Gastrocnemius medialis (tissue), 4 donors: Measurements from ENCODE around the gene DHRS12.

Experiments
- POLR2A ChIP-seq, 2 donors: fragments of 450-650 bp; IDR thresholded peaks; one replicate each; pipeline ENCODE4 v1.6.1; 2017; ENCODE audit warnings: antibody characterized with exemption in 2 of 2, mild to moderate bottlenecking in 2 of 2, moderate library complexity in 2 of 2
- TF ChIP-seq, protein P1 (sequence below), 5 experiments: fragments of 450-650 bp in 3 of 5; fragments of 200-600 bp in 2 of 5; sonication (generic) in 2 of 5; IDR thresholded peaks in 4 of 5; conservative IDR thresholded peaks in 1 of 5; 1 replicate in 4 of 5; 2 replicates in 1 of 5; pipeline ENCODE4 v1.5.1; 2016 to 2019; ENCODE audit warnings: antibody characterized with exemption in 5 of 5, mild to moderate bottlenecking in 3 of 5, moderate library complexity in 3 of 5

DNA sequence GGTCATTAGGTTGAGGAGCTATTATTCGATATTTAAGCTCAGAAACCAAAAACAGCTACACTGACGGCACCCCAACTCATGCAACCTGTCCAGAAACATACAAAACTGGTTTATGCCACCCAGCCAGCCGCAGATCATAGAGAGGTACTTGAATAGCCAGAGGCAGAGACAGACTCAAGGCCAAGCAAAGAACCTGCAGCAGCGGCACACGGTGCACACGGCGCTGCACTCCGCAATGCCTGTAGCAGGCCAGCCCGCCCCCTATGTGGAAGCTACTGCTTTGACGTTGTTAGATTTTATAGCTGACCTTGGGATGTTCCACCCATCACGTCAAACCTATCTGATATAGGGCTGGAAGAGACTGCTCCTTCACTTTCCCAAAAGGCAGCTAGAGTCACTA, 11.9 kb upstream of the DHRS12 start:
- TF ChIP-seq, protein P1, sequence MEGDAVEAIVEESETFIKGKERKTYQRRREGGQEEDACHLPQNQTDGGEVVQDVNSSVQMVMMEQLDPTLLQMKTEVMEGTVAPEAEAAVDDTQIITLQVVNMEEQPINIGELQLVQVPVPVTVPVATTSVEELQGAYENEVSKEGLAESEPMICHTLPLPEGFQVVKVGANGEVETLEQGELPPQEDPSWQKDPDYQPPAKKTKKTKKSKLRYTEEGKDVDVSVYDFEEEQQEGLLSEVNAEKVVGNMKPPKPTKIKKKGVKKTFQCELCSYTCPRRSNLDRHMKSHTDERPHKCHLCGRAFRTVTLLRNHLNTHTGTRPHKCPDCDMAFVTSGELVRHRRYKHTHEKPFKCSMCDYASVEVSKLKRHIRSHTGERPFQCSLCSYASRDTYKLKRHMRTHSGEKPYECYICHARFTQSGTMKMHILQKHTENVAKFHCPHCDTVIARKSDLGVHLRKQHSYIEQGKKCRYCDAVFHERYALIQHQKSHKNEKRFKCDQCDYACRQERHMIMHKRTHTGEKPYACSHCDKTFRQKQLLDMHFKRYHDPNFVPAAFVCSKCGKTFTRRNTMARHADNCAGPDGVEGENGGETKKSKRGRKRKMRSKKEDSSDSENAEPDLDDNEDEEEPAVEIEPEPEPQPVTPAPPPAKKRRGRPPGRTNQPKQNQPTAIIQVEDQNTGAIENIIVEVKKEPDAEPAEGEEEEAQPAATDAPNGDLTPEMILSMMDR (IDR thresholded peaks at IDR 0.05 in 4 of 5, conservative IDR thresholded peaks at IDR 0.05 in 1 of 5), result no peak
- no peak for TF ChIP-seq POLR2A (IDR thresholded peaks at IDR 0.05)
